Panc1 (cell line): ENCODE measurements around the gene CCDC57.

ENCODE experiments used
- SIN3A ChIP-seq: IDR thresholded peaks from 2 replicates; pipeline ENCODE4 v1.6.1; 2012; ENCODE audit warnings: low read depth, mild to moderate bottlenecking, low read length, moderate library complexity, borderline replicate concordance; ENCODE audit not compliant: insufficient read depth
- TF ChIP-seq, protein P1 (sequence below): fragments of 450-650 bp; IDR thresholded peaks from 2 replicates; pipeline ENCODE4 v1.5.1; 2017; ENCODE audit warnings: mild to moderate bottlenecking

- TF ChIP-seq, protein P1, sequence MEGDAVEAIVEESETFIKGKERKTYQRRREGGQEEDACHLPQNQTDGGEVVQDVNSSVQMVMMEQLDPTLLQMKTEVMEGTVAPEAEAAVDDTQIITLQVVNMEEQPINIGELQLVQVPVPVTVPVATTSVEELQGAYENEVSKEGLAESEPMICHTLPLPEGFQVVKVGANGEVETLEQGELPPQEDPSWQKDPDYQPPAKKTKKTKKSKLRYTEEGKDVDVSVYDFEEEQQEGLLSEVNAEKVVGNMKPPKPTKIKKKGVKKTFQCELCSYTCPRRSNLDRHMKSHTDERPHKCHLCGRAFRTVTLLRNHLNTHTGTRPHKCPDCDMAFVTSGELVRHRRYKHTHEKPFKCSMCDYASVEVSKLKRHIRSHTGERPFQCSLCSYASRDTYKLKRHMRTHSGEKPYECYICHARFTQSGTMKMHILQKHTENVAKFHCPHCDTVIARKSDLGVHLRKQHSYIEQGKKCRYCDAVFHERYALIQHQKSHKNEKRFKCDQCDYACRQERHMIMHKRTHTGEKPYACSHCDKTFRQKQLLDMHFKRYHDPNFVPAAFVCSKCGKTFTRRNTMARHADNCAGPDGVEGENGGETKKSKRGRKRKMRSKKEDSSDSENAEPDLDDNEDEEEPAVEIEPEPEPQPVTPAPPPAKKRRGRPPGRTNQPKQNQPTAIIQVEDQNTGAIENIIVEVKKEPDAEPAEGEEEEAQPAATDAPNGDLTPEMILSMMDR, result no peak
- no peak for TF ChIP-seq SIN3A
These were observed 152.7 kb downstream of the CCDC57 start for GRCh38 chr17:82060001-82060380.
